ENCODE results near the gene LMF1.

The LMF1 gene

GRCh38 chr16:852451-853185, 118.2 kb downstream of the LMF1 start:
- H3K4me3 ChIP-seq (ENCODE audit: low read depth, low read length) = no peak overlapping the region

GRCh38 chr16:851871-852270, 118.9 kb downstream of the LMF1 start:
- H3K4me3 ChIP-seq (ENCODE audit: low read depth, low read length) = no peak overlapping the region
- TF ChIP-seq CTCF (IDR thresholded peaks at IDR 0.05; ENCODE audit: borderline replicate concordance, insufficient read depth, low read depth, low read length) = no peak

More at GRCh38 chr16:852451-853185, 118.2 kb downstream of the LMF1 start:
- TF ChIP-seq CTCF (IDR thresholded peaks at IDR 0.05; ENCODE audit: borderline replicate concordance, insufficient read depth, low read depth, low read length) = no peak

- no peak overlapping the region for H3K4me3 ChIP-seq (ENCODE audit: low read depth, low read length)
- TF ChIP-seq CTCF (IDR thresholded peaks at IDR 0.05; ENCODE audit: borderline replicate concordance, insufficient read depth, low read depth, low read length) = no peak
Observed at GRCh38 chr16:851209-851810, 119.5 kb downstream of the LMF1 start.

GRCh38 chr16:850668-851067, 120.1 kb downstream of the LMF1 start:
- TF ChIP-seq CTCF (IDR thresholded peaks at IDR 0.05; ENCODE audit: borderline replicate concordance, insufficient read depth, low read depth, low read length) = no peak
- no peak overlapping the region for H3K4me3 ChIP-seq (ENCODE audit: low read depth, low read length)

GRCh38 chr16:848510-849253, 122.1 kb downstream of the LMF1 start:
- H3K4me3 ChIP-seq (ENCODE audit: low read depth, low read length) = no peak overlapping the region
- no peak for TF ChIP-seq CTCF (IDR thresholded peaks at IDR 0.05; ENCODE audit: borderline replicate concordance, insufficient read depth, low read depth, low read length)

GRCh38 chr16:847681-848445, 122.9 kb downstream of the LMF1 start:
- no peak for TF ChIP-seq CTCF (IDR thresholded peaks at IDR 0.05; ENCODE audit: borderline replicate concordance, insufficient read depth, low read depth, low read length)
- H3K4me3 ChIP-seq (ENCODE audit: low read depth, low read length) = no peak overlapping the region

Data from GM12875 (cell line).